GM03348 (cell line): ENCODE measurements around the gene NFYA.

Experiments
- DNase-seq: peaks from one replicate; pipeline ENCODE4 v3.0.0; 2012; ENCODE audit warnings: low spot score

NFYA gene

DNA sequence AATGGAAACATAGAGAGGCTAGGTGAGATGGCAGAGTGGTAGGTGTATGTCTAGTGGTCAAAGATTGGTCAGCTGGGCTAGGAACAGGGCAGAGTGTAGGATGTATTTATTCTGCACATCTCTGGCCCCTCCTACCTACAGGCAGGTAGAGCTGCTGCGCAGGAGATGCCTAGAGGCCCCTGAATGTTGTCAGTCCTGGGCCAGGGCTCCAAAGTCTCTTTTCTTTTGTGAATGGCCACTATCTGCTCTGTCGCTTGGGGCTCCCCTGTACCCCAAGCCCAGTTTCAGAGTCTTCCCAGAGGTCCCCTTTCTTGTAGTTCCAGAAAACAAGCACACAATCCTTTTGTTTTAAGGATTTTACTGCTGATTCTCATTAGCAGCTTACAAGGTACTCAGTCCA, 25.5 kb upstream of the NFYA start:
- no peak for DNase-seq

GRCh38 chr6:41047745-41048732, 24.7 kb upstream of the NFYA start:
- no peak for DNase-seq

GRCh38 chr6:41049521-41049920, 23.3 kb upstream of the NFYA start:
- DNase-seq: no peak

GRCh38 chr6:41049955-41050354, 22.8 kb upstream of the NFYA start:
- no peak for DNase-seq

GRCh38 chr6:41050536-41050935, 22.2 kb upstream of the NFYA start:
- no peak for DNase-seq

DNA sequence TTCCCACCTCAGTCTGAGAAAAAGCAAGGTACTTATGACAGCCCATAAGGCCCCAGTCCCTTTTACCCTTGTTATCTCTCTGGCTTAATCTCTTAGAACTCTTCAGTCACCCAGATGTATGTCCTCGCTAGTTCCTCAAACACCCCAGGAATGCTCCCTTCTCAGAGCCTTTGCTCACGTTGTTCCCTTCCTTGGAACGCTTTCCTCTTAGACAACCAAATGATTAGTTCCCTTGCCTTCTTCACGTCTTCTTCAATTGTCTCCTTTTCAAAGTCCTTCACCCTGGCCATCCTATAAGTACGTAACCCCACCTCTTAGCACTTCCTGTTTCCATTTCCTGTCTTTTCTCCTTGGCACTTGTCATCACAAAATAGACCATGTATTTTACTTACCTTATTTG, 20.9 kb upstream of the NFYA start:
- DNase-seq: no peak

DNA sequence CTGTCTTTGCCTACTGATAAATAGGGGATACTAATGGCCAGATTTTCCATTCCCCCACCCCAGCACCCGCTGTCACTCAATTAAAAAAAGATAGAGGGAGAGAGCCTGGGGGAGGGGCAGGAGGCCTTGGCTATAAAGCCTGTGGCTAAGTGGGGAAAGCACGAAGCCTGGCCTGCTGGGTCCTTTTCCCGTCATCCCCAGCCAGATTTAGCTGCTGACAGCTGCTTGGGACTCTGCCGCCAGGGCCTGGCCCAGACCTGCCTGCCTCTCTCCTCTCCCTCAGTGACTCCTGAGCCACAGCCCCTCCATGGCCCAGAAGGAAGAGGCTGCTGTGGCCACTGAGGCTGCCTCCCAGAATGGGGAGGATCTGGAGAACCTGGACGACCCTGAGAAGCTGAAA, 19.7 kb upstream of the NFYA start, which contains the start of gene APOBEC2:
Gene APOBEC2 (plus strand): TSS at position 162 of the 400 bp plus-strand sequence. CDS start 146 bp downstream, at position 308.
- no peak for DNase-seq

GRCh38 chr6:41054511-41054910, 18.3 kb upstream of the NFYA start:
- no peak for DNase-seq

DNA sequence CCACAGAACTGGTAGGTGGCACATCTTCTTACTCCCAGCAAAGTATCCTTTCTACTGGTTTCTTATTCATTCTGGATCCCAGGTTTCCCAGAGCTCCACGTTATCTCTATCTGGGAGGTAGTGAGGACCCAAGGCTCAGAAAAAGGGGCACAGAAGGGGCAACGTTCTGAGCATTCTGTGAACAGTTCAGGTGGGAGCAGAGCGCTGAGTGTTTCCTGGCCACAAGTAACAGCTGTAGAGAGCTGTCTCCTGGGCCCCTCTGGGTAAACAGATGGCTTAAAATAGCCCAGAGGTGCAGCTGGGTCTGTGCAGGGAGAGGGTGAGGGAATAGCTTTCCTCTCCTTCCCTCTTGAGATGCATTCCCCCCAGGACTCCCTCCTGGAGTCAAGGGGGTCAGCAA, 17.6 kb upstream of the NFYA start:
- no peak for DNase-seq

DNA sequence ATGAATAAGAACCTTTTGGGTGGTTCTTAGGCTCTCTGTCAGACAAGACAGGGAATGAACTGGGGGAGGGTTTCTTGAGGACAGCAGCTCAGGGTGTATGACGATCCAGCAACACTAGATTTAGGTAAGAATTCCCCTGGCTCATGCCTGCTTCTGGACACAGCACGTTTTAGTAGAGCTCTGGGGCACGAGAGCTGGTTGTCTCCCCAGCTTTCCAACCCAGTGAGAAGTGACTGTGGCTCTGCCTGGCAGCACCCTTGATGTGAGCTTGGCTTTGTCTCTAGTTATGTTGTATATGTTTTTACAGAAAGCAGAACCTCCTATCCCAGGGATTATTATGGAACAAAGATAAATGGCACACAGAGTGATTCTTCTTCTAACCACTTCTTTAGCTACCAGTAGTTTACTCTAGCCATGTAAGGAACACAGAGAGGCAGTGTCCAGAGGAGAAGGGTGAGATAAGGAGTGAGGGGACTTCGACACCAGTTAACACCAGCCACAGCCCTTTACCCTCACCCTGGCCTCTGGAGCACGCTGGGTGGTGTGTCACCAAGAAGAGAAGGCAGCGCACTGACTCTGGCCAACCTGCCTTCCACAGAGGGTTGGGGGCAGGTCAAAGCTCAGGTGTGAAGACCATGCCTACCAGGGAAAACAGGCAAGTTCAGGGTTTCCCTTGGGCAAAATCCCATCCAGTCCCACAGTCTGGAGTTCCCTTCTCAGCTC, 15.8 kb upstream of the NFYA start:
- no peak for DNase-seq

DNA sequence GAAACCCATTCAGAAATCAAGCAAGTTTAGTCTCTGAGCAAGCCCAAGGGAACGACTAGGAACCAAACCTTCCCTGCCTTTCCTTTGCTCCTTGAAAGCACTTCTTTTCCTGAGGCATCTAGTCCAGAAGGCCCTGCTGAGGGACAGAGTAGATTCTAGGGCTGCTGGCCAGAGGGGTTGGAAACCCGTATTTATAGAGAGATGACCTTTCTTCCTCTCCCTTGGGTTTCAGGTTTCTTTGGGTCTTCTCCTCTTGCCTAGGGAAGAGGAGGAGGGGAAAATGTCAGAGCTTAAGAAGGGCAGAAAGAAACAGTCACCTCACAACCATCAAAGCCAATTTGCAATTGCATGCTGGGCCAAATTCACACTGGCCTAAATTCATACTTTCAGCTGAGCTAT, 14.0 kb upstream of the NFYA start:
- no peak for DNase-seq

DNA sequence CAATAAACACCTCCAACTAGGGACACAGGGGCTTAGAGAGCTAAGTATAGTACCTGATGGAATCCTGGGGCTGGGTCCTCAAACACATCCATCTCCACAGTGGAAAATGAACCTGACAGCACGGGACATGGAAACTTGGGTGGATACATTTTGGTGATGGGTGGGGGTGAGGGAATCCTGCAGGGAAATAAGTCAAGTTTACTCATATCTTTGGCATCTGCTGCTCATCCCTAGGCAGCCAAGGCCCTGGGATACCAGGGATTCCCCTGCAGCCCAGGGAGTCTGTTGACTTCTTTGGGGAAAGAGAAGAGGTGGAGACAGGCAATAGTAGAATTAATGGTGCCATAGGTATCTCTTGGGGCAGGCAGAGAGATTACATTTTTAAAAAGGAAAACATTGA, 13.2 kb upstream of the NFYA start:
- DNase-seq: peak; percentile 74

DNA sequence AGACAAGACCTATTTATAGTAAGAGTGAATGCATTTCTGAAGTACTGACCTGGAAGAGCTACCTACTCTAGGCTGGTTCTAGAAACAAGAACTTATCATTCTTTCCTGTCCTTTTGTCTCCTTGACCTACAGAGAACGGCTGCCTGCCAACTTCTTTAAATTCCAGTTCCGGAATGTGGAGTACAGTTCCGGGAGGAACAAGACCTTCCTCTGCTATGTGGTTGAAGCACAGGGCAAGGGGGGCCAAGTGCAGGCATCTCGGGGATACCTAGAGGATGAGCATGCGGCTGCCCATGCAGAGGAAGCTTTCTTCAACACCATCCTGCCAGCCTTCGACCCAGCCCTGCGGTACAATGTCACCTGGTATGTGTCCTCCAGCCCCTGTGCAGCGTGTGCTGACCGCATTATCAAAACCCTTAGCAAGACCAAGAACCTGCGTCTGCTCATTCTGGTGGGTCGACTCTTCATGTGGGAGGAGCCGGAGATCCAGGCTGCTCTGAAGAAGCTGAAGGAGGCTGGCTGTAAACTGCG, 11.5 kb upstream of the NFYA start:
- DNase-seq: no peak

DNA sequence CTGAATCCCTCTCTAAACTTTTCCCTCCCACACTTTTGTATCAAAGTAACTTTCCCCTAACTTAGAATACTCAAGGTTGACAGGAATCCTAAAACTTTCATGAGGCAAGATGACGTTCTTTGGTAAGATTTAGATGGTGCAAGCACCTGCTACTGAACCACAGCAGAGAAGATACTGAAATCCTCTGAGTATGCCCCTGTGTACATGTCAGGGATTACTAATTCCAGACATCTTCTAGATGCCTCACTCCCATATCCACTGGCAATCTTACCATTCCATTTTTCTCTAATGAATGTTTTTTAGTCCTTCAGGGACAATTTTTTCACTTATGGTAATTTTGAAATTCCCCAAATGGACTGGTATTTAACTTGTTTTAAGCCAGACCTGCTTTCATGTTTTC, 10.7 kb upstream of the NFYA start:
- no peak for DNase-seq

DNA sequence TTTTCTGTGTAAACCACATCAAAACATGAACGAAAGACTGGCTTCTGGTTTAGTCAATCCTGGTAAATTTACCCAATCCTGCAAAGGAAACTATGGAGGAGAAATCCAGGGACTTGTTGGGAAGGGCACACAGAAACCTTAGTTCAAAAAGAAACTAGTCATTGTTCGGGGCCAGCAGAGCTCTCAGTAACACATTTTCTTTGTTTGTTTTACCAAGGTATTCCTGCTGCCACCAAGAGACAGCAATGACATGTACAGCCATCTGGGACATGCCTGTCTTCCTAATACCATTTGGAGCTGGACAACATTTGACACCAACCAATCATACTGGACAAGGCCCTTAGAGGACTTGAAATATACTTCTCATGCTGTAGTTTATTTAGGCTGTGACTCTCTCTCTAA, 8.9 kb upstream of the NFYA start:
- no peak for DNase-seq

- DNase-seq: no peak
Measured at GRCh38 chr6:41064841-41065240, 7.9 kb upstream of the NFYA start.

- DNase-seq: no peak
Measured at GRCh38 chr6:41065550-41066026, 7.2 kb upstream of the NFYA start.

DNA sequence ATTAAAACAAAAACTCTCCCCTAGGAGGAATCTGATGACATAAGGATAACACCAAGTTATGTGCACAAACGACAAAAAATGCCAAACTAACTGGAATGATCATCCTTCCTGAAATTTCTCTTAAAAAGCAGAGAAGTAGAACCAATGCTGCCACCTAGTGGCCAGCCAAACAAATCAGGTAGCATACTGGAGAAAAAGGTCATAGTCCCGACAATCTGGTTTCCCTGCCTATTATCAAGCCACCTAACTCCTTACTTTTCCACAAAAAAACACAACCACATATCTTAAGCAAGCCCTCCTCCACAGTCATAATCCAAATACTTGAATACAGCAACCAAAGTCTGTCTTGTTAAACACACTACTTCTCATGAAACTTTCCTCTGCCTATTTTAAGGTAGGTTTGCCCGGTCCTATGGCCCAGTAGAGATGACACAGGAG, 5.9 kb upstream of the NFYA start:
- peak; percentile 59 for DNase-seq

DNA sequence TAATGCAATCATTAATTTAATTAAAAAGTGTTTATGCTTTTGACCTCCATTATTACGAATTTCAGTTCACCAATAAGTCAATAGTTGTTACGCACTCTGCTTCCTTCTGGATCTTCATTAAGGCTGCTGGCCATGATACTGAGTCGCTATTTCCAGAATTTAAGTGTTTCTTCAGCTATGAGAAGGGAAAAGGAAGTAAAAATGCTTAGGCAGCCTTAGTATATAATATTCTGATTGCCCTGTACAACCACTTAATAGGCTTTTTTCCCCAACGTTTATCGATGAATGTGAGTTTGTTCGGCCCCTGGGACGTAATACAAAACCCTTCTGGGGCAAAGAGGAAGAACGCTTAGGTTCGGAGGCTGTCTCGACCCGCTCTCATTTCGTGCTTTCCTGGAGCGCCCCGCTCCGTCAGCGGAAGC, 1.3 kb upstream of the NFYA start:
- DNase-seq: no peak

GRCh38 chr6:41071923-41072835, 595 bp upstream of the NFYA start, which contains the start of gene OARD1:
TSS of gene OARD1 (minus strand) at chr6:41072356. CDS start at chr6:41071634, 722 bp downstream.
- peak; percentile 97 for DNase-seq

- DNase-seq: peak; percentile 84
Measured at GRCh38 chr6:41073203-41073967, 611 bp downstream of the NFYA start.
